GM12878 (cell line): ENCODE data around the gene ASGR2.

Experiments
- CHD1 ChIP-seq: IDR thresholded peaks from 2 replicates; pipeline ENCODE4 v1.6.1; 2012; ENCODE audit warnings: low read depth, low read length, improper control_type of control experiment
- IKZF1 ChIP-seq: fragments of 450-650 bp; conservative IDR thresholded peaks from 2 replicates; pipeline ENCODE4 v1.6.1; 2017; ENCODE audit warnings: antibody characterized with exemption, mild to moderate bottlenecking
- PAX8 ChIP-seq: fragments of 450-650 bp; IDR thresholded peaks from 2 replicates; pipeline ENCODE4 v1.6.1; 2017; ENCODE audit warnings: mild to moderate bottlenecking, moderate library complexity
- POLR2A ChIP-seq: IDR thresholded peaks from 2 replicates; pipeline ENCODE4 v1.6.1; 2011; ENCODE audit warnings: low read depth, mild to moderate bottlenecking, low read length

GRCh38 chr17:7084088-7084487 is 30.5 kb downstream of the ASGR2 start:
- TF ChIP-seq IKZF1: no peak
- no peak for TF ChIP-seq CHD1
- TF ChIP-seq PAX8: no peak
- no peak for TF ChIP-seq POLR2A
